Lower leg skin (tissue), 4 donors: ENCODE data around the gene ACSL6. TPM values are rescaled to one million over a fixed set of nuclear protein-coding genes. Genes with fewer than 3 reads are reported as not detected.

Experiments
- DNase-seq, 2 donors: peaks; one replicate each; pipeline ENCODE4 v3.0.0-alpha.2; 2019; ENCODE audit warnings: low spot score in 2 of 2
- H3K4me3 ChIP-seq: fragments of 200-600 bp; sonication (generic); 2 replicates; pipeline ENCODE4 v1.5.1; 2017; ENCODE audit warnings: mild to moderate bottlenecking, low read depth; ENCODE audit not compliant: poor library complexity, severe bottlenecking
- CTCF ChIP-seq, 3 donors: fragments of 450-650 bp; IDR thresholded peaks; one replicate each; pipeline ENCODE4 v1.5.1; 2016; ENCODE audit warnings: antibody characterized with exemption in 3 of 3, mild to moderate bottlenecking in 3 of 3, moderate library complexity in 2 of 3
- POLR2A ChIP-seq, 2 donors: fragments of 450-650 bp; IDR thresholded peaks; one replicate each; pipeline ENCODE4 v1.6.1; 2016 to 2017; ENCODE audit warnings: antibody characterized with exemption in 2 of 2, mild to moderate bottlenecking in 1 of 2, moderate library complexity in 1 of 2
- WGBS, 2 donors: methylation state at CpG; one replicate each; pipeline ENCODE4 v1.1.5; 2018; 5-methylcytosine and 5-hydroxymethylcytosine counted together
- intact Hi-C: fragments of 100-400 bp; cut with DNase I; formaldehyde crosslinking; loops from one replicate; pipeline ENCODE4 v1.15.0; 2023; ENCODE audit warnings: low total_unique reads
- total RNA-seq, 4 donors: library from RNA; depleted of rRNA; stranded (reverse); fragments of >200 nt; gene quantifications; one replicate each; pipeline ENCODE4 v1.1.0, GENCODE V29; 2016

Gene ACSL6
- total RNA-seq, 4 donors from 2014 or later = 0.27 to 0.59 (median 0.32) TPM; not detected in 1

GRCh38 chr5:132033122-132033521 lies 21.7 kb upstream of the ACSL6 start:
- no peak for TF ChIP-seq POLR2A (IDR thresholded peaks at IDR 0.05)
- TF ChIP-seq CTCF (IDR thresholded peaks at IDR 0.05) = no peak
- no peak overlapping the region for H3K4me3 ChIP-seq
- intact Hi-C loops = no loop called here
- 76 to 78% methylated on average over 4 of the region's 4 CpGs for WGBS, 2 donors
- no peak for DNase-seq

GRCh38 chr5:132032196-132032595 lies 20.7 kb upstream of the ACSL6 start:
- no peak overlapping the region for H3K4me3 ChIP-seq
- DNase-seq = no peak
- intact Hi-C loops = no loop called here
- TF ChIP-seq CTCF (IDR thresholded peaks at IDR 0.05) (no peak), POLR2A (IDR thresholded peaks at IDR 0.05) (no peak)

DNA sequence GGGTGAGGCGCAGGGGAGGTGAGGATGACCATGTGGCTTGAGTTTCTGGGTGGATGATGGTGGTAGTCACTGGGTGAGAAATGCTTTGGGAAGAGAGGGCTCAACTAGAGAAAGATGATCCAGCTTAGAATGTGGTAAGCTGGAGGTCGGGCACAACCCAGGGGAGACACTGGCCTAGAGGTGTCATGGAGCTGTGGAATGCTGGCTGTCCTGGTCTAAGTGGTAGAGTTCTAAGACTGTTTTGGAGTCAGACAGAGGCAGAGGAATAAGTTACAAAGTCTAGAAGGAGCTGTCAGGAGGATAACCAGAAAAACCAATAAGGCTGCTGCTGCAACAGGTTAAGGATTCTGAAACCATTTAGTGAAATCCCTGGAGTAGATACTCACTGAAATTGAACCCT lies 19.2 kb upstream of the ACSL6 start:
- 79 to 90% methylated on average over 2 of the region's 2 CpGs for WGBS, 2 donors

DNA sequence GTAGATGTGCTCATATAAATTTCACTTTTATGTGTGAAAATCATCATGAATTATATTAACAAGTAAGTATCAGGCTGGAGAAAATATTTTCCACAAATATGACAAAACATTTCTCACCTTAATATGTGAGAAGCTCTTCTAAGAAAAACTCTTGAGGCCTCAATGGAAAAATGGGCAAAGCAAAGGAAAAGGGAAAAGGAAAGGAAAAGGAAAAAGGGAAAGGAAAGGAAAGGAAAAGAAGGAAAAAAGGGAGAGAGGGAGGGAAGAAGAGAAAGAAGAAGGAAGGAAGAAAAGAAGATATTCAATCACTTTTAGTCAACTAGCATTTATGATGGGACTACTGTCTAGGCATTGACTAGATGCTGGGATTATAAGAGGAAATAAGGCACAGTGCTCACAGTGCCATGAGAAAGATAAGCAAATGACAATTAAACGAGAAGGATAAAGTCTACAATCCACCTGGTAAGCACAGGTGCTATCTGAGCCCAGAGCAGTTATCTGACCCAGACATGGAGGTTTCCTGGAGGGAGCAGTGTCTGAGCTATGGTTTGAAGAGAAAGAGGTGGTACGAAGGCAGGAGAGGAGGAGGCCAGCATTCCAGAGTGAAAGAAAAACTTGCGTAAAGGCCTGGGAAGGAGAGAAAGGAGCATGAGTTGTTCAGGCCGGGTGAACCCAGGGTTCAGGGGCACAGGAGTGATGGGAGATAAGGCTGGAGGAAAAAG lies 18.3 kb upstream of the ACSL6 start:
- H3K4me3 ChIP-seq = no peak overlapping the region
- intact Hi-C loops = no loop called here
- TF ChIP-seq POLR2A (IDR thresholded peaks at IDR 0.05) = no peak
- TF ChIP-seq CTCF (IDR thresholded peaks at IDR 0.05) = no peak
- 86 to 88% methylated on average over 4 of the region's 4 CpGs for whole genome bisulfite sequencing, 2 donors
- DNase-seq = no peak

More for the DNA sequence above, 19.2 kb upstream of the ACSL6 start:
- no peak overlapping the region for H3K4me3 ChIP-seq
- intact Hi-C loops = no loop called here
- DNase-seq = no peak
- TF ChIP-seq POLR2A (IDR thresholded peaks at IDR 0.05) (no peak), CTCF (IDR thresholded peaks at IDR 0.05) (no peak)

DNA sequence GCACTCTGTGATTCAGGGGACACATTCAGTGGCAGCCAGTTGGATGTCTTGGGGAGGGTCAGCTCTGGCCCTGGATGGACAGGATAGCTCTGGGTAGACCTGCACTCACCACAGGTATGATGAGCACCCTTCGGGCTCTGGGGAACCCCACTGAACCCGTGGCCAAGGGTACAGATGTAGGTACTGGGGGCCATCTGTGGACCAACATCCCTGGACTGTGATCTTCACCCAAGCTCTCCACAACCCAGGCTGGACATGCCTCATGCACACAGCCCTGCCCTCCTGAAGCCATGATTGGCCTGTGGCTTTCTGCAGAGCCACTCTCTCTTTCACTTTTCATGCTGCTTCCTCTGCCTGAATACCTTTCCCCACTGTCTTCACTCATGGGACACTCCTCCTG lies 15.6 kb upstream of the ACSL6 start:
- H3K4me3 ChIP-seq = no peak overlapping the region
- intact Hi-C loops = no loop called here
- TF ChIP-seq CTCF (IDR thresholded peaks at IDR 0.05) = no peak
- no peak for TF ChIP-seq POLR2A (IDR thresholded peaks at IDR 0.05)
- no peak for DNase-seq
- WGBS, 2 donors = 75% methylated on average over 2 of the region's 2 CpGs; no CpG with 5 or more reads in 1 of the 2 donors

DNA sequence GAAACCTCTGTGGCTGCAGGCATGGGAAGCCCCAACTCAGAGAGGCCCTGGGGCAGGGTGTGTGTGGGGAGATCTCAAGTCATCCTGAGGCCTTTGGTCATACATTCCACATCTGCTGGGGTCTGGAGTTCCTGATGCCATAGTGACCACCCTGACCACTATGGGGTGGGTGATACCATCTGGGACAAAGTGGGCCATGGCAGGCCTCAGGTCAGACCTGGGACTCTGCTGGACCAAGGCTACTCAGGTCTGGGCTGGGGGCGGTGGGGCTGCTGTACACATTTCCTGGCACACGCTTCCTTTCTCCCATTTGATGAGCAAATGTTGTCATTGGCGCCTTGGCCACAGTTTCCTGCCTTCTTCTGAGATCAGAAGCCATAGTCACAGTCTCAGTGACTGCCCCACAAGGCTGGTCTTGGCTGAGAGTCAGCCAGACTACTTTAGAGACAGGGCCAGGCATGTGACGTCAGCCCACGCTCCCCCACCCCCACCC lies 15.1 kb upstream of the ACSL6 start:
- WGBS, 2 donors = 62 to 75% methylated on average over 3 to 5 of the region's 5 CpGs
- intact Hi-C loops = no loop called here
- peak in 1 of 2 donors; percentile 80 for DNase-seq
- no peak for TF ChIP-seq CTCF (IDR thresholded peaks at IDR 0.05)
- TF ChIP-seq POLR2A (IDR thresholded peaks at IDR 0.05) = no peak
- H3K4me3 ChIP-seq = no peak overlapping the region
